K562 (cell line): Measurements from ENCODE around the gene RECK.

Experiments used
- ASH1L ChIP-seq: fragments of 450-650 bp; IDR thresholded peaks from 2 replicates; pipeline ENCODE4 v1.6.1; 2018; ENCODE audit warnings: borderline replicate concordance, mild to moderate bottlenecking, low read depth; ENCODE audit not compliant: partially characterized antibody
- HNRNPLL ChIP-seq: fragments of 200-400 bp; formaldehyde crosslinking; IDR thresholded peaks from 2 replicates; pipeline ENCODE4 v1.6.1; 2017; ENCODE audit warnings: low read length, low read depth, mild to moderate bottlenecking; ENCODE audit not compliant: poor library complexity, severe bottlenecking
- ZNF431 ChIP-seq: sonication (generic); formaldehyde crosslinking; IDR thresholded peaks from 2 replicates; pipeline ENCODE4 v1.8.0; 2022; ENCODE audit warnings: mild to moderate bottlenecking, missing genetic modification reagents

DNA sequence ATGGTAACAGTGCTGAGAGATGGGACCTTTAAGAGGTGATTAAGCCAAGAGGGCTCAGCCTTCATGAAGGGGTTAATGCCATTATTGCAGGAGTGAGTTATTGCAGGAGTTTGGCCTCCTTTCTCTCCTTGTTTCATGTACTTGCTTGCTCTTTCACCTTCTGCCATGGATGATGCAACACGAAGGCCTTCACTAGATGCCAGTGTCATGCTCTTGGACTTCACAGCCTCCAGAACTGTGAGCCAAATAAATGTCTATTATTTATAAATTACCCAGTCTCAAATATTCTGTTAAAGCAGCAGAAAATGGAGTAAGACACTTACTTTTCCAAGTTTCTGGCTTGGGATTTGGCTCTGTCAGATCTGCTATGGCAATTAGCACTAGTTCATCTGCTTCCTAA is 38.4 kb upstream of the RECK start:
- no peak for TF ChIP-seq ASH1L
- no peak for TF ChIP-seq HNRNPLL
- TF ChIP-seq ZNF431 (CRISPR knock-in tag), result no peak
